Neural progenitor cell (in vitro differentiated cells): ENCODE results near the gene F10.

Experiments used
- CTCF ChIP-seq: fragments of 200-600 bp; sonication (generic); IDR thresholded peaks from 2 replicates; pipeline ENCODE4 v1.5.1; 2017; ENCODE audit warnings: antibody characterized with exemption, mild to moderate bottlenecking
- EZH2phosphoT487 ChIP-seq: fragments of 200-600 bp; sonication (generic); IDR thresholded peaks from 2 replicates; pipeline ENCODE4 v1.6.1; 2017; ENCODE audit warnings: antibody characterized with exemption

- TF ChIP-seq CTCF = no peak
- no peak for TF ChIP-seq EZH2phosphoT487
Measured at GRCh38 chr13:113171250-113172125, 48.9 kb downstream of the F10 start.
